HG03139 (cell line): ENCODE results near the gene SRSF1.
"Not testable (repeated sequence)": the region's sequence is repeated elsewhere in the genome, so short reads cannot be mapped to it uniquely, and the experiment has no call there.

ENCODE experiments used
- ATAC-seq: cut with Tn5 transposase; IDR thresholded peaks from one replicate; pipeline ENCODE4 v1.9.1; 2021; ENCODE audit not compliant: unreplicated experiment

The SRSF1 gene

DNA sequence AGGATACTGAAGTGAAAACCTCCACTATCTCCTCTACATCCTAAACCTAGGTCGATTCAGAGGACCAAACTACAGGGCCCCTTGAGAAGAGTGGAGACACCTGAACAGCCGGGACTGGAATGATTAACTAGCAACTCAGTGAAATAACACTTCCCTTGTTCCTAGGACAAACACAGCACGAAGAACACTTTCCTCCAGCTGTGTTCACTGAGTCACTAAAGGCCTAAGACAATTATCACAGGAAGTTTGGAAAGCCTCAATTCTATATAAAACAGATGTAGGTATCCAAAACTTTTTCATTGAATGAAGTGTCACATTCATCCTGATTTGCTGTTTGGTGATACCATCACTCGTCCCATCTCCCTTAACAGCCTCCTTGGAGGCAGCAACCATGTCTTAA is 36.3 kb downstream of the SRSF1 start:
- ATAC-seq, result no peak

DNA sequence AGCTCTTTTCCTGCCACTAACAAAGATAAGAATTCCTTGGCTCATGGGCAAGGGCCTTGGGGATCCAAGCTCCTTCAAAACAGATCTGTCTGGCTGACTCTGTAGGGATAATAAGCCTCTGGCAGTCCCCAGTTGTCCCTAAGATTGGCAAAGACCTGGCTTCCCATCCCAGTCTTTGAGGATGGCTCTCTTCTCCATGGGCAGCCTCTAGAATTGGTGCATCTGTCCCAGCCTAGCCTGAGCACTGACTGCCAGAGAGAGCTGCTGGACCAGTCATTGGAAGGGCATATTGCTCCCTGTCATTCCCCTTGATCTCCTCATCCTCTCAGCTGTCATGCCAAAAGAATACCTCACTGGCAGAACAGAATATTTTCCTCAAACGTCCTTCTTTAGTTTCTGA is 38.6 kb downstream of the SRSF1 start:
- ATAC-seq, result no peak

- ATAC-seq, result no peak
These were observed 40.2 kb downstream of the SRSF1 start for GRCh38 chr17:57966875-57967274.

- ATAC-seq, result no peak
These were observed 40.8 kb downstream of the SRSF1 start for GRCh38 chr17:57966246-57966645.

- no peak for ATAC-seq
These were observed 41.4 kb downstream of the SRSF1 start for GRCh38 chr17:57965521-57966160.

DNA sequence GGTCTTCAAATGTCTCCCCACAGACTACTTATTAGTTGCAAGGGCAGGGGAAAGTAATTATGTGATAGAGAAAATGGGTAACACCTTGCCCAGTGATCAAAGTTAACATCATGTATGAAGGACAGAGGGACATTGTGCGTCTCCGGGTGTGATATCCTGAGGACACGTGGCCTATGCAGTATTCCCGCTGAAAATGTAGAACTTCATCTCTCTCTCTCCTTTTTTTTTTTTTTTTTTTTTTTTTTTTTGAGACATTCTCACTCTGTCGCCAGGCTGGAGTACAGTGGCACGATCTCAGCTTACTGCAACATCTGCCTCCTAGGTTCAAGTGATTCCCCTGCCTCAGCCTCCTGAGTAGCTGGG is 43.9 kb downstream of the SRSF1 start:
- ATAC-seq, result no peak

- ATAC-seq, result no peak
These were observed 44.5 kb downstream of the SRSF1 start for GRCh38 chr17:57962279-57963148.

DNA sequence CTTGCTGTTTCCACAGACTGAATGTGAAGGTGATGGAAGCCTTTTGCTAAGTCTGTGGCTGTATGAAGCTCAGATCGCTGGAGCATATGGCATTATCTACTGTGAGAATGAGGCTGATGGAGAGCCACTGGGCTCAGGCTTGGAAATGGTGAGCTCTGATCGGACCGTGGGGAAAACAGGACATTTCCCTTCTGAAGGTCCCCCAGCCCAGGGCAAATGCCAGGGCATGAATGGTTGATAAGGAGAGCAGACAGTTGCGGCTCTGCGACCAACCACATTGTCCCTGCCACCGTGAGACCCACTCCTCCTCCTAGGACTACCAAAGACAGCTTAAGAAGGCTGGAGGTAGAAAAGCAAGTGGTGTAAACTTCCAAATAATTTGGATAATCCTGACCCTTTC is 47.1 kb downstream of the SRSF1 start:
- no peak for ATAC-seq

GRCh38 chr17:57958391-57958790 is 48.7 kb downstream of the SRSF1 start:
- not testable (repeated sequence) for ATAC-seq

DNA sequence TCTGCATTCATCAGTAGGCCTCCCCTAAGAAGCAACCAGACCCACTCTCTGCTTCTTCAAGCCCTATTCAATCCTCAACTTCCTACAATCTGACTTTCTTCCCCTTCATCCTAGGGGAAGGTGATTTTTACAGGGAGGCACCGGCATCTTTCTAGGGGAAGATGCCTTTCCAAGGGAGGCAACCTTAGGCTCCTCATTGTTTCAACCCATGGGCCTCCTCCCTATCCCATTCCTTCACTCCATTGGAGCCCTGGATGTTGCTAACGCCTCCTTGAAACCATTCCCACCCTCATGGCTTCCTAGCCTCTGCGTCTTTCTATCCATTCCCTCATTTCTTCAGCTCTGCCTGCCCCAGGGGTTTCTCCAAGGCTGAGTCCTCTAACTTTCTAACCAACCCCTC is 49.2 kb downstream of the SRSF1 start:
- ATAC-seq, result no peak

- no peak for ATAC-seq
These were observed 49.8 kb downstream of the SRSF1 start for GRCh38 chr17:57957120-57957850.

DNA sequence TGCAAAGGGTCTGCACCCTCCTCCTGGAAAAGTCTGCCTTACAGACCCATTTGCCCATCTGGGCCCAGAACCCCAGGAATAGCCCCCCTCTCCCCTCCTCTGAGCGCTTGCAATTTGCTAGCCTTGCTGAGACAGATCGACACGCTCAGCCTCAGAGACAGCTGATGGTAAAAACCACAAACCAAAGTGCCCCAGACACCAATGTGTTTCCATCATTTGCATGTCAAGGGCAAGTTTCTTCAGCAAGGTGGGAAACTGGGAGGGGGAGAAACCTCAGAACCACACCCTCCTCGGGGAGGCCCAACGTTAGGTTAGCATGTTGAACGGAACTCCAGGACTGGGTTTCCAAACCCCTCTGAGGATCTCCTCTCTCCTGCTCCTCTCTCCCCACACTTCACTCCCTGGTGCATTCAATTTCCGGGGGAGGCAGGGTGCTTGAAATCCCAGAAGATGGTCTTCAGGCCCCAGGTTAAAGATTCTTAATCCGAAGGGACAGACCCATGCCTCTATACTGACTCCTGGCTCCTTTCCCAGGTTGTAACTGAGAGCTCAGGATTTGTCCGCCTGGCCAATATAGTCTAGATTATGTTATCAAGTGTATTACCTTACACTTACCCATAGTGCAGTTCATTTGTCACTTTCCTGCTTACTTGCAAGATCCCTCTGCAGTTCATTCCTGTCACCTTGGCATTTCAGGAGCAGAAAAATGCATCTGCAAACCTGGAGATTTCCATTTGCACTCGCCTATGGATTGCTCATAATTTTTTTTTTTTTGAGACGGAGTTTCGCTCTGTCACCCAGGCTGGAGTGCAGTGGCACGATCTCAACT is 50.5 kb downstream of the SRSF1 start:
- no peak for ATAC-seq

GRCh38 chr17:57955183-57955931 is 51.7 kb downstream of the SRSF1 start, which contains the start of gene CUEDC1:
Gene CUEDC1, minus strand, starts transcription at chr17:57955412. Its CDS starts 69,848 bp downstream, at chr17:57885564.
- ATAC-seq, result peak; percentile 42

GRCh38 chr17:57954397-57955182 is 52.5 kb downstream of the SRSF1 start:
- no peak for ATAC-seq

- no peak for ATAC-seq
These were observed 53.2 kb downstream of the SRSF1 start for GRCh38 chr17:57953705-57954396.
